Measurements from ENCODE around the gene KARS1. TPM values are rescaled to one million over a fixed set of nuclear protein-coding genes. Genes with fewer than 3 reads are reported as not detected.
A peak's percentile ranks its signal among the peaks of the same experiment; 100 is the strongest.

Gene KARS1
- total and polyA plus RNA-seq, 2 experiments from 2014 or later = 117 to 130 TPM

DNA sequence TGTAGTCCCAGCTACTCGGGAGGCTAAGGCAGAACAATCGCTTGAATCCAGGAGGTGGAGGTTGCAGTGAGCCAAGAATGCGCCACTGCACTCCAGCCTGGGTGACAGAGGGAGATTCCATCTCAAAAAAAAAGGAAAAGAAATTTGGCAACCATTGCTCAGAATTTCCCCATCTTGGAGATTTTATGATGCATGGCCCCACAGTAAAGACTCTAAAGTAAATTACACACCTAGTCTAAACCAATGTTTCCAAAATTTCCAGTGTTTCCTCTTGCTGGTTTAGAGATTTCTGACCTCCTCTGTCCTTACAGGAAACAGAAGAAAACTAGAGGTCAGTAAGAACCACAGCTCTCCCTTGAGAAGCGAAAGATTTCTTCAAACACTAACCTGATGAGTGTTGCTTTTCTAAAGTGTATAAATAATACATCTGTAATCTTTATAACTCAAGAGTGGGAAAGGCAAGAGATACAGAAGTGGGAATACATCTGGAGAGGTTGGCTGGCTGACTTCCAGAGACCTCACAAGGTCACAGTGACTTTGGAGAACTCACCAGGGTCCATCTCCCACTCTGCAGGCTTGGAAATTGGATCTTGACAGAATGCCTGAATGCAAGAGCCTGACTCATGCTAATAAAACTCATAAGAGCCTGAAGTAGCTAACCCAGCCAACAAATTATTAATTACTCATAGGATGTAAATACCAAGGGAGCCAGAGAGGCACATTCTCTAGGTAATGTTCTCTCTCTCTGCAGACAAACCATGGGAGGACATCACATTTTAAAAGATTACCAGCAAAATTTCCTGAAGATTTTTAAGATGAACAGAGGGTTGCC, 33.2 kb downstream of the KARS1 start:
- Histone ChIP-seq H3K27me3 (replicated peaks; ENCODE audit: insufficient read depth) (no peaks in the 10 kb centered on the region), H4K20me1 (ENCODE audit: insufficient read depth) (no peaks in the 10 kb centered on the region), H3K4me2 (ENCODE audit: unreplicated experiment) (no peak overlapping the region), H3K27ac (no peak overlapping the region), H3K36me3 (ENCODE audit: low read depth) (peaks cover 22% of the 10 kb centered on the region; the same call in 1 of the 2 replicates), H3K4me3 (no peak overlapping the region), H3K9me2 (ENCODE audit: insufficient read depth) (no peaks in the 10 kb centered on the region), H3K79me2 (ENCODE audit: insufficient read depth) (no peaks in the 10 kb centered on the region), H3K9me3 (ENCODE audit: low read depth) (no peaks in the 10 kb centered on the region), H3K9ac (no peak overlapping the region), H3K4me1 (ENCODE audit: insufficient read depth) (peaks cover 6% of the 10 kb centered on the region), H3F3A (ENCODE audit: insufficient read depth) (peaks cover 4% of the 10 kb centered on the region; the same call in 1 of the 2 replicates), H2AFZ (no peak overlapping the region)
- DNase-seq = peak; percentile 65
- 97% methylated on average over 1 to 4 of the region's 4 CpGs for WGBS, 2 experiments (ENCODE audit: low coverage in 1 of 2, low lambda C conversion rate in 2 of 2, missing lambda C conversion rate in 2 of 2)
- TF ChIP-seq EZH2phosphoT487 (IDR thresholded peaks at IDR 0.05; ENCODE audit: insufficient read depth, low read depth) (no peak), EZH2 (IDR thresholded peaks at IDR 0.05; ENCODE audit: insufficient read depth, poor library complexity, severe bottlenecking) (no peak)
- in situ Hi-C loops (cut with MboI) = loop anchor here (25.0 kb wide), 1 partner anchor 402 kb away; the partner anchor contains the start of genes CTRB1 and CTRB2

DNA sequence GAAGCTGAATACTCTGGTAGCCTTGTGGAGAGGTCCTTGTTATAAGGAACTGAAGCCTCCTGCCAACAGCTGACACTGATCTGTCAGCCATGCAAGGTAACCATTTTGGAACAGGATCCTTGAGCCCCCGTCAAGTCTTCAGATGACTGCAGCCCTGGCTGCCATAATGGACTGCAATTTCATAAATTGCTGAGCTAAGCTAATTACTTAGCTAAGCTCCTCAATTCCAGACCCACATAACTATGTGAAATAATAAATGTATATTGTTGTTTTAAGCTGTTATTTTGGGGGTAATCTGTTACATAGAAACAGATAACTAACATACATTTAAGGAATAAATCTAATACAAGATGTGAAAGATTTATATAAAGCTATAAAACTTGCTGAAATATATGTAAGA, 41.0 kb downstream of the KARS1 start:
- no peaks in the 10 kb centered on the region for H3K4me1 ChIP-seq (ENCODE audit: insufficient read depth)
- no peak overlapping the region for H3K9ac ChIP-seq
- no peak overlapping the region for H3K27ac ChIP-seq
- no peaks in the 10 kb centered on the region for H3K9me2 ChIP-seq (ENCODE audit: insufficient read depth)
- WGBS, 2 experiments (ENCODE audit: low coverage in 1 of 2, low lambda C conversion rate in 2 of 2, missing lambda C conversion rate in 2 of 2) = 88 to 95% methylated on average over 1 of the region's 1 CpG
- no peak overlapping the region for H3K4me3 ChIP-seq
- no peak for DNase-seq
- in situ Hi-C loops (cut with MboI) = loop anchor here (25.0 kb wide), 1 partner anchor 394 kb away; the partner anchor contains the start of genes CTRB1 and CTRB2
- no peak overlapping the region for H2AFZ ChIP-seq
- no peaks in the 10 kb centered on the region for H3K27me3 ChIP-seq (replicated peaks; ENCODE audit: insufficient read depth)
- H3K9me3 ChIP-seq (ENCODE audit: low read depth) = no peaks in the 10 kb centered on the region
- H3K4me2 ChIP-seq (ENCODE audit: unreplicated experiment) = no peak overlapping the region
- no peaks in the 10 kb centered on the region for H3F3A ChIP-seq (ENCODE audit: insufficient read depth)
- H3K79me2 ChIP-seq (ENCODE audit: insufficient read depth) = no peaks in the 10 kb centered on the region
- TF ChIP-seq EZH2phosphoT487 (IDR thresholded peaks at IDR 0.05; ENCODE audit: insufficient read depth, low read depth) (no peak), EZH2 (IDR thresholded peaks at IDR 0.05; ENCODE audit: insufficient read depth, poor library complexity, severe bottlenecking) (no peak)
- H4K20me1 ChIP-seq (ENCODE audit: insufficient read depth) = no peaks in the 10 kb centered on the region
- H3K36me3 ChIP-seq (ENCODE audit: low read depth) = peaks cover 31% of the 10 kb centered on the region; the same call in 1 of the 2 replicates

DNA sequence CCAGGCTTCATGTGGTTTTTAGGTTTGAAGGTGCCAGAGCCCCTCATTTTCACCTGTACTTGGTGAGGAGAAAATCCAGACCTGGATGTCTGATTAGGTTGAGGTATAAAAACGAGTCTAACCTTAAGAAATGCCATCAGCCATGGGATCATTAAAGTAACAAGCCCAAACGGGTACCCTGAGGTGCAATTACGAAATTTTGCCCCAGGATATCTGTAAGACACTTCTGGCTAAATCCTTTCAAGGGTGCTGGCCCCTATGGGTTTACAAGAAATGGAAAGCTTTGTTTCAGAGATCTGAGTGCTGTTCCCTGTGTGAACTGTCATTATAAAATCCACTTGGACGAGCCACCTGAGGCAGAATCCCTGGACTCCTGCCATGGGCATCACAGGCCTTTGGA, 44.2 kb downstream of the KARS1 start:
- 78 to 84% methylated on average over 4 of the region's 4 CpGs for WGBS, 2 experiments (ENCODE audit: low coverage in 1 of 2, low lambda C conversion rate in 2 of 2, missing lambda C conversion rate in 2 of 2)
- H3K9me3 ChIP-seq (ENCODE audit: low read depth) = no peaks in the 10 kb centered on the region
- in situ Hi-C loops (cut with MboI) = loop anchor here (25.0 kb wide), 1 partner anchor 391 kb away; the partner anchor contains the start of genes CTRB1 and CTRB2
- no peak for TF ChIP-seq EZH2 (IDR thresholded peaks at IDR 0.05; ENCODE audit: insufficient read depth, poor library complexity, severe bottlenecking)
- no peak for TF ChIP-seq EZH2phosphoT487 (IDR thresholded peaks at IDR 0.05; ENCODE audit: insufficient read depth, low read depth)
- no peak overlapping the region for H2AFZ ChIP-seq
- H3K4me1 ChIP-seq (ENCODE audit: insufficient read depth) = 0 out of 2 replicates have a peak, but pooled peaks cover 6% of the 10 kb centered on the region
- peaks cover 36% of the 10 kb centered on the region; the same call in 1 of the 2 replicates for H3K36me3 ChIP-seq (ENCODE audit: low read depth)
- DNase-seq = no peak
- H3K4me2 ChIP-seq (ENCODE audit: unreplicated experiment) = no peak overlapping the region
- no peak overlapping the region for H3K4me3 ChIP-seq
- no peak overlapping the region for H3K9ac ChIP-seq
- no peaks in the 10 kb centered on the region for H4K20me1 ChIP-seq (ENCODE audit: insufficient read depth)
- no peak overlapping the region for H3K27ac ChIP-seq
- H3F3A ChIP-seq (ENCODE audit: insufficient read depth) = 0 out of 2 replicates have a peak, but pooled peaks cover 6% of the 10 kb centered on the region
- no peaks in the 10 kb centered on the region for H3K79me2 ChIP-seq (ENCODE audit: insufficient read depth)
- H3K9me2 ChIP-seq (ENCODE audit: insufficient read depth) = no peaks in the 10 kb centered on the region
- no peaks in the 10 kb centered on the region for H3K27me3 ChIP-seq (replicated peaks; ENCODE audit: insufficient read depth)

GRCh38 chr16:75599452-75600277, 47.8 kb downstream of the KARS1 start:
- H3K4me2 ChIP-seq (ENCODE audit: unreplicated experiment) = no peak overlapping the region
- no peaks in the 10 kb centered on the region for H3K9me3 ChIP-seq (ENCODE audit: low read depth)
- no peaks in the 10 kb centered on the region for H3K27me3 ChIP-seq (replicated peaks; ENCODE audit: insufficient read depth)
- H3K27ac ChIP-seq = no peak overlapping the region
- peaks cover 34% of the 10 kb centered on the region; the same call in 1 of the 2 replicates for H3K36me3 ChIP-seq (ENCODE audit: low read depth)
- peak; percentile 20 for DNase-seq
- in situ Hi-C loops (cut with MboI) = loop anchor here (25.0 kb wide), 1 partner anchor 387 kb away; the partner anchor contains the start of genes CTRB1 and CTRB2
- H3K9ac ChIP-seq = no peak overlapping the region
- H4K20me1 ChIP-seq (ENCODE audit: insufficient read depth) = no peaks in the 10 kb centered on the region
- peaks cover 9% of the 10 kb centered on the region; the same call in 1 of the 2 replicates for H3K4me1 ChIP-seq (ENCODE audit: insufficient read depth)
- H3K79me2 ChIP-seq (ENCODE audit: insufficient read depth) = no peaks in the 10 kb centered on the region
- H3K9me2 ChIP-seq (ENCODE audit: insufficient read depth) = no peaks in the 10 kb centered on the region
- no peak overlapping the region for H2AFZ ChIP-seq
- no peak overlapping the region for H3K4me3 ChIP-seq
- TF ChIP-seq EZH2phosphoT487 (IDR thresholded peaks at IDR 0.05; ENCODE audit: insufficient read depth, low read depth) (no peak), EZH2 (IDR thresholded peaks at IDR 0.05; ENCODE audit: insufficient read depth, poor library complexity, severe bottlenecking) (no peak)
- H3F3A ChIP-seq (ENCODE audit: insufficient read depth) = 0 out of 2 replicates have a peak, but pooled peaks cover 6% of the 10 kb centered on the region
- WGBS, 2 experiments (ENCODE audit: low coverage in 1 of 2, low lambda C conversion rate in 2 of 2, missing lambda C conversion rate in 2 of 2) = 98% methylated on average over 6 of the region's 6 CpGs

All from GM23248 (cell line).